ENCODE measurements around the gene POMGNT1. TPM values are rescaled to one million over a fixed set of nuclear protein-coding genes. Genes with fewer than 3 reads are reported as not detected.

POMGNT1 gene
- total RNA-seq, 1 donor from 2014 or later: 37.8 TPM

DNA sequence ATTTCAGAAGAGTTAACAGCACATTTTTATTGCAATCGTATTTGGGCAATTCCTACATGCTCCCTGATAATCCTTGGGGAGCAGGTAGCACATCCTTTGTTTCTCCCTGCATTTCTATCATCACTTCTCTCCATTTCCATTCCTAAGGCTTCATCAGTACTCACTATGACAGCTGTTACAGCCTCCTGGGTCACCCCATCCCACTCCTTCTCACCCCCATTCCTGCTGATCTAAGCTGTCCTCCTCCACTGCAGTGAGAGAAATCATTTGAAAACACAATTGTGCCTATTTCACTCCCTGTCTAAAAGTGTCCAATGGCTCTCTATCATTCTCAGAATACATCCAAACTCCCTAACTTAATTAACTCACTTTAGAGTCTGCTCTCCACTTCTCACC lies 40.3 kb downstream of the POMGNT1 start:
- H3K9me3 Mint-ChIP-seq (ENCODE audit: unreplicated experiment): no peaks in the 10 kb centered on the region
- H3K27me3 Mint-ChIP-seq (ENCODE audit: unreplicated experiment): no peaks in the 10 kb centered on the region
- DNase-seq (ENCODE audit: low spot score): no peak
- TF ChIP-seq, protein P1, sequence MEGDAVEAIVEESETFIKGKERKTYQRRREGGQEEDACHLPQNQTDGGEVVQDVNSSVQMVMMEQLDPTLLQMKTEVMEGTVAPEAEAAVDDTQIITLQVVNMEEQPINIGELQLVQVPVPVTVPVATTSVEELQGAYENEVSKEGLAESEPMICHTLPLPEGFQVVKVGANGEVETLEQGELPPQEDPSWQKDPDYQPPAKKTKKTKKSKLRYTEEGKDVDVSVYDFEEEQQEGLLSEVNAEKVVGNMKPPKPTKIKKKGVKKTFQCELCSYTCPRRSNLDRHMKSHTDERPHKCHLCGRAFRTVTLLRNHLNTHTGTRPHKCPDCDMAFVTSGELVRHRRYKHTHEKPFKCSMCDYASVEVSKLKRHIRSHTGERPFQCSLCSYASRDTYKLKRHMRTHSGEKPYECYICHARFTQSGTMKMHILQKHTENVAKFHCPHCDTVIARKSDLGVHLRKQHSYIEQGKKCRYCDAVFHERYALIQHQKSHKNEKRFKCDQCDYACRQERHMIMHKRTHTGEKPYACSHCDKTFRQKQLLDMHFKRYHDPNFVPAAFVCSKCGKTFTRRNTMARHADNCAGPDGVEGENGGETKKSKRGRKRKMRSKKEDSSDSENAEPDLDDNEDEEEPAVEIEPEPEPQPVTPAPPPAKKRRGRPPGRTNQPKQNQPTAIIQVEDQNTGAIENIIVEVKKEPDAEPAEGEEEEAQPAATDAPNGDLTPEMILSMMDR (IDR thresholded peaks at IDR 0.05; ENCODE audit: unreplicated experiment): no peak
- H3K36me3 Mint-ChIP-seq (ENCODE audit: low read depth, unreplicated experiment): no peaks in the 10 kb centered on the region
- no peak overlapping the region for H3K27ac Mint-ChIP-seq (ENCODE audit: unreplicated experiment)
- H3K4me1 Mint-ChIP-seq (ENCODE audit: unreplicated experiment): no peaks in the 10 kb centered on the region
- H3K4me3 Mint-ChIP-seq (ENCODE audit: unreplicated experiment): no peak overlapping the region

DNA sequence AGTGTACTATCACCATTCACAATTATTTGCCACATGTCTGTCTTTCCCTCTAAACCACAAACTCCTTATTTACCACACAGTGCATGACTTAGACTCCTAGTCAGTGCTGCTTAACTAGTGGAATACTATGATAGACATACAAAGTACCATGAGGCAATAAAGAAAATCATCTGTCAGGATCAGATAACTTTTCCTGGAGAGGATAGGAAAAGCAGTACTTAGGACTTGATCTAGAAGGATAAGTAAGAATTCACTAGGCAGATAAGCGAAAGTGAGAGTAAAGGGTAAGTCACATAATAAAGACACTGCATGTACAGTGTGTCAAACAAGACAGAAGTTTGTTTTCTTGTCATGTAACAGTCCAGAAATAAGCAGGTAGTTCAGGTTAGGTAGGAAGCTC lies 44.5 kb downstream of the POMGNT1 start:
- Mint-ChIP-seq H3K27ac (ENCODE audit: unreplicated experiment) (no peak overlapping the region), H3K27me3 (ENCODE audit: unreplicated experiment) (no peaks in the 10 kb centered on the region), H3K4me3 (ENCODE audit: unreplicated experiment) (no peak overlapping the region), H3K4me1 (ENCODE audit: unreplicated experiment) (peaks cover 4% of the 10 kb centered on the region), H3K36me3 (ENCODE audit: low read depth, unreplicated experiment) (no peaks in the 10 kb centered on the region), H3K9me3 (ENCODE audit: unreplicated experiment) (no peaks in the 10 kb centered on the region)
- TF ChIP-seq, protein P1 (IDR thresholded peaks at IDR 0.05; ENCODE audit: unreplicated experiment): no peak
- no peak for DNase-seq (ENCODE audit: low spot score)

DNA sequence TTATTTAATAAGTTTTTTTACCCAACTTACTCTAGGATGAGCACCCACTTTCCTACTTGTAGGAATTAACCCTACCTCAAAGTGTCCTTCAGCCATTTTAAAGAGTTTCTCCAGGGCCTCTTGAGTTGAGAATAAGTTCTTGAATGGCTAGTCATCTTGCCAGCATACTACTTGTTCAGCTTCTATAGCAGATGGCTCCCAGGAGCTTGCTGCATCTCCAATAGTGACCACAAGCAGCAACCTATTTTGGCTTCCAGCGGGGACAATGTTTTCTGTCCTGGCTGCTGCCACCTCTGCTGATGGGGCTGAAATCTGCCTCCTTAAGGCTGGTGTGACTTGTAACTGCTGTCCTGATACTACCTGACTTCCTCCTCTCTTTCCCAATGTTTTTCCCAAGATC lies 45.0 kb downstream of the POMGNT1 start:
- H3K4me3 Mint-ChIP-seq (ENCODE audit: unreplicated experiment): no peak overlapping the region
- H3K9me3 Mint-ChIP-seq (ENCODE audit: unreplicated experiment): no peaks in the 10 kb centered on the region
- H3K4me1 Mint-ChIP-seq (ENCODE audit: unreplicated experiment): peaks cover 4% of the 10 kb centered on the region
- no peaks in the 10 kb centered on the region for H3K27me3 Mint-ChIP-seq (ENCODE audit: unreplicated experiment)
- TF ChIP-seq, protein P1 (IDR thresholded peaks at IDR 0.05; ENCODE audit: unreplicated experiment): no peak
- DNase-seq (ENCODE audit: low spot score): no peak
- H3K36me3 Mint-ChIP-seq (ENCODE audit: low read depth, unreplicated experiment): no peaks in the 10 kb centered on the region
- no peak overlapping the region for H3K27ac Mint-ChIP-seq (ENCODE audit: unreplicated experiment)

DNA sequence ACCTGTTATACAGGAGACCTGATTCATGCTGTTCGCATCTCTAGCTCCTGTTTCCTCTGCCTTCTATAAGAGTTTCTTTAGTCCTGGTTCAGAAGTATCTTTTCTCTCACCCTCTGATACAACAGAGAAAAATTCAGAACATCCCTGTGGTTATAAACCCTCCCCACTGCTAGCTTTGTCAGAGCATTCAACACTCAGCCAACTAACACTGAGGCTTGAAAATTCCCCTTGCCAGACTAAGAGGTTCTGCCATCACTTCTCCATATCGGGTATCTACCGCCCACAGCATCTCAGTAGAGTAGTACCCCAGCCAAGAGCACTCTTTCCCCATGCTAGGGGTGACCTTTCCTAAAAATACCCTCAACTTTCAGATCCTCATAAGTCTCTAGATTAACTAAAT lies 46.2 kb downstream of the POMGNT1 start:
- DNase-seq (ENCODE audit: low spot score): no peak
- H3K9me3 Mint-ChIP-seq (ENCODE audit: unreplicated experiment): no peaks in the 10 kb centered on the region
- TF ChIP-seq, protein P1 (IDR thresholded peaks at IDR 0.05; ENCODE audit: unreplicated experiment): no peak
- no peak overlapping the region for H3K4me3 Mint-ChIP-seq (ENCODE audit: unreplicated experiment)
- no peaks in the 10 kb centered on the region for H3K36me3 Mint-ChIP-seq (ENCODE audit: low read depth, unreplicated experiment)
- no peaks in the 10 kb centered on the region for H3K27me3 Mint-ChIP-seq (ENCODE audit: unreplicated experiment)
- no peak overlapping the region for H3K27ac Mint-ChIP-seq (ENCODE audit: unreplicated experiment)
- H3K4me1 Mint-ChIP-seq (ENCODE audit: unreplicated experiment): peaks cover 4% of the 10 kb centered on the region

DNA sequence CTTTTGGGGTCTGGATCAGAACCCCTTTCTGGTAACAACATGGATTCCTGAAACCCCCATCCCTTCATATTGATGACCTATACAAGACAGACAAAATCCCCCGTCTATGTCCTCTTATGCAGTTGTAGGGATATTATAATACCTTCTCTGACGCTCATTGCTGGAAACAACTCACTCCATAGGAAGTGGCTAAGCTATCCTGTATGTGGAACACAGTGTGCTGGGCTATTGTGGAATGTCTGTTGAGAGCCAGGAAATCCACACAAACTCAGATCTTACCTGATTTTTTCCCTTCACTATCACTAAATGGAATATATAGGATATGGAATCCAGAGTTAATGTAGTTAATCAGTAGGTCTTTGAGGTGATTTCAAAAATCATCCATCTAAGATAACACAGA lies 48.1 kb downstream of the POMGNT1 start:
- TF ChIP-seq, protein P1 (IDR thresholded peaks at IDR 0.05; ENCODE audit: unreplicated experiment): no peak
- Mint-ChIP-seq H3K4me3 (ENCODE audit: unreplicated experiment) (no peak overlapping the region), H3K27ac (ENCODE audit: unreplicated experiment) (no peak overlapping the region), H3K36me3 (ENCODE audit: low read depth, unreplicated experiment) (no peaks in the 10 kb centered on the region), H3K4me1 (ENCODE audit: unreplicated experiment) (peaks cover 4% of the 10 kb centered on the region), H3K27me3 (ENCODE audit: unreplicated experiment) (no peaks in the 10 kb centered on the region), H3K9me3 (ENCODE audit: unreplicated experiment) (no peaks in the 10 kb centered on the region)
- no peak for DNase-seq (ENCODE audit: low spot score)
